ENCODE results near the gene AIF1L. TPM values are rescaled to one million over a fixed set of nuclear protein-coding genes. Genes with fewer than 3 reads are reported as not detected.

Gene AIF1L
- total RNA-seq, 1 experiment from 2014 or later = 103 TPM

DNA sequence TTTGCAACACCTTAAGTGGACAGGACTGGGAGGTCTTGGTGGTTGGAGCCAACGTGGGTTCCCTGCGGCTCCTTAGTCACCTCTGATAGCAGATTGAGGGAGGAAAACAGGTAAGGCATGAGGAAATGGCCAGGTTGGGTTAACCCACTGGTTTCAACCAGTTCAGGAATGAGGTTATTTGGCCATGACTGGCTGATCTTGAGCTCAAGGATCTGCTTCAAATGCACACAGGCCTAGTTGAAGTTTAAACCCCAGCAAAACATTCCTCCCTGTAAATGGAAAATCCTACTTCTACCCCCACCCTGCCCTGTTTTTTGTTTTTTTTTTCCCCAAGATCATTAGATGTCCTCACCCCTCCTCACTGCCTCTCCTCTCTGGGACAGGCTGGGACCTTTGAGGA is 25.8 kb downstream of the AIF1L start (continued):
- TF ChIP-seq, protein P1, sequence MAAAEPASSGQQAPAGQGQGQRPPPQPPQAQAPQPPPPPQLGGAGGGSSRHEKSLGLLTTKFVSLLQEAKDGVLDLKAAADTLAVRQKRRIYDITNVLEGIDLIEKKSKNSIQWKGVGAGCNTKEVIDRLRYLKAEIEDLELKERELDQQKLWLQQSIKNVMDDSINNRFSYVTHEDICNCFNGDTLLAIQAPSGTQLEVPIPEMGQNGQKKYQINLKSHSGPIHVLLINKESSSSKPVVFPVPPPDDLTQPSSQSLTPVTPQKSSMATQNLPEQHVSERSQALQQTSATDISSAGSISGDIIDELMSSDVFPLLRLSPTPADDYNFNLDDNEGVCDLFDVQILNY (CRISPR knock-in tag; IDR thresholded peaks at IDR 0.05) = no peak
- TF ChIP-seq, protein P2, sequence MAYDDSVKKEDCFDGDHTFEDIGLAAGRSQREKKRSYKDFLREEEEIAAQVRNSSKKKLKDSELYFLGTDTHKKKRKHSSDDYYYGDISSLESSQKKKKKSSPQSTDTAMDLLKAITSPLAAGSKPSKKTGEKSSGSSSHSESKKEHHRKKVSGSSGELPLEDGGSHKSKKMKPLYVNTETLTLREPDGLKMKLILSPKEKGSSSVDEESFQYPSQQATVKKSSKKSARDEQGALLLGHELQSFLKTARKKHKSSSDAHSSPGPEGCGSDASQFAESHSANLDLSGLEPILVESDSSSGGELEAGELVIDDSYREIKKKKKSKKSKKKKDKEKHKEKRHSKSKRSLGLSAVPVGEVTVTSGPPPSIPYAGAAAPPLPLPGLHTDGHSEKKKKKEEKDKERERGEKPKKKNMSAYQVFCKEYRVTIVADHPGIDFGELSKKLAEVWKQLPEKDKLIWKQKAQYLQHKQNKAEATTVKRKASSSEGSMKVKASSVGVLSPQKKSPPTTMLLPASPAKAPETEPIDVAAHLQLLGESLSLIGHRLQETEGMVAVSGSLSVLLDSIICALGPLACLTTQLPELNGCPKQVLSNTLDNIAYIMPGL (CRISPR knock-in tag; IDR thresholded peaks at IDR 0.05) = no peak
- TF ChIP-seq GRHL2 (CRISPR knock-in tag; IDR thresholded peaks at IDR 0.05; ENCODE audit: insufficient replicate concordance, severe bottlenecking) = no peak
- TF ChIP-seq, protein P3, sequence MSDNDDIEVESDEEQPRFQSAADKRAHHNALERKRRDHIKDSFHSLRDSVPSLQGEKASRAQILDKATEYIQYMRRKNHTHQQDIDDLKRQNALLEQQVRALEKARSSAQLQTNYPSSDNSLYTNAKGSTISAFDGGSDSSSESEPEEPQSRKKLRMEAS (CRISPR knock-in tag; IDR thresholded peaks at IDR 0.05) = no peak
- TF ChIP-seq GTF2I (CRISPR knock-in tag; conservative IDR thresholded peaks at IDR 0.05) = no peak
- TF ChIP-seq, protein P4, sequence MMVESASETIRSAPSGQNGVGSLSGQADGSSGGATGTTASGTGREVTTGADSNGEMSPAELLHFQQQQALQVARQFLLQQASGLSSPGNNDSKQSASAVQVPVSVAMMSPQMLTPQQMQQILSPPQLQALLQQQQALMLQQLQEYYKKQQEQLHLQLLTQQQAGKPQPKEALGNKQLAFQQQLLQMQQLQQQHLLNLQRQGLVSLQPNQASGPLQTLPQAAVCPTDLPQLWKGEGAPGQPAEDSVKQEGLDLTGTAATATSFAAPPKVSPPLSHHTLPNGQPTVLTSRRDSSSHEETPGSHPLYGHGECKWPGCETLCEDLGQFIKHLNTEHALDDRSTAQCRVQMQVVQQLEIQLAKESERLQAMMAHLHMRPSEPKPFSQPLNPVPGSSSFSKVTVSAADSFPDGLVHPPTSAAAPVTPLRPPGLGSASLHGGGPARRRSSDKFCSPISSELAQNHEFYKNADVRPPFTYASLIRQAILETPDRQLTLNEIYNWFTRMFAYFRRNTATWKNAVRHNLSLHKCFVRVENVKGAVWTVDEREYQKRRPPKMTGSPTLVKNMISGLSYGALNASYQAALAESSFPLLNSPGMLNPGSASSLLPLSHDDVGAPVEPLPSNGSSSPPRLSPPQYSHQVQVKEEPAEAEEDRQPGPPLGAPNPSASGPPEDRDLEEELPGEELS (CRISPR knock-in tag; IDR thresholded peaks at IDR 0.05) = no peak
- TF ChIP-seq NR3C1 (CRISPR knock-in tag; conservative IDR thresholded peaks at IDR 0.05; ENCODE audit: low read depth) = no peak
- no peak for TF ChIP-seq HMGA2 (CRISPR knock-in tag; IDR thresholded peaks at IDR 0.05)
- TF ChIP-seq CREM (CRISPR knock-in tag; IDR thresholded peaks at IDR 0.05) = no peak
- TF ChIP-seq, protein P5, sequence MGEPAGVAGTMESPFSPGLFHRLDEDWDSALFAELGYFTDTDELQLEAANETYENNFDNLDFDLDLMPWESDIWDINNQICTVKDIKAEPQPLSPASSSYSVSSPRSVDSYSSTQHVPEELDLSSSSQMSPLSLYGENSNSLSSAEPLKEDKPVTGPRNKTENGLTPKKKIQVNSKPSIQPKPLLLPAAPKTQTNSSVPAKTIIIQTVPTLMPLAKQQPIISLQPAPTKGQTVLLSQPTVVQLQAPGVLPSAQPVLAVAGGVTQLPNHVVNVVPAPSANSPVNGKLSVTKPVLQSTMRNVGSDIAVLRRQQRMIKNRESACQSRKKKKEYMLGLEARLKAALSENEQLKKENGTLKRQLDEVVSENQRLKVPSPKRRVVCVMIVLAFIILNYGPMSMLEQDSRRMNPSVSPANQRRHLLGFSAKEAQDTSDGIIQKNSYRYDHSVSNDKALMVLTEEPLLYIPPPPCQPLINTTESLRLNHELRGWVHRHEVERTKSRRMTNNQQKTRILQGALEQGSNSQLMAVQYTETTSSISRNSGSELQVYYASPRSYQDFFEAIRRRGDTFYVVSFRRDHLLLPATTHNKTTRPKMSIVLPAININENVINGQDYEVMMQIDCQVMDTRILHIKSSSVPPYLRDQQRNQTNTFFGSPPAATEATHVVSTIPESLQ (CRISPR knock-in tag; IDR thresholded peaks at IDR 0.05) = no peak
- TF ChIP-seq FOXP1 (CRISPR knock-in tag; IDR thresholded peaks at IDR 0.05; ENCODE audit: borderline replicate concordance) = no peak

DNA sequence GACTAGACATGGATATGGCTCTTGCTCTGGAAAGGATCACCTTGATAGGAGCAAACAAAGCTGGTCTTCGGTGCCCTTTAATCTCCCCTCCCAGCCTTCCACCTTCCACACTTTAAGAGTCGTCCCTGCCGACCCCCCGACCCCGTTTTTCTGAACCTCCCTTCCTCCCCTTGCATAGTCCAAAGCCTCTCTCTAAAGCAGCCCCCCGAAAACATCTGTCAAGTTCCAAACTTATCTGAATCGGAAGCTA is 28.6 kb downstream of the AIF1L start:
- H3K4me3 Mint-ChIP-seq = peak overlapping the region; percentile 99
- TF ChIP-seq CBFB (CRISPR knock-in tag; IDR thresholded peaks at IDR 0.05; ENCODE audit: low read depth) (no peak), CREB1 (CRISPR knock-in tag; IDR thresholded peaks at IDR 0.05) (no peak), RELA (CRISPR knock-in tag; IDR thresholded peaks at IDR 0.05; ENCODE audit: borderline replicate concordance) (no peak), ZNF121 (CRISPR knock-in tag; IDR thresholded peaks at IDR 0.05) (no peak), TP53 (CRISPR knock-in tag; IDR thresholded peaks at IDR 0.05) (no peak), EMX1 (CRISPR knock-in tag; IDR thresholded peaks at IDR 0.05) (no peak)
- TF ChIP-seq, protein P6, sequence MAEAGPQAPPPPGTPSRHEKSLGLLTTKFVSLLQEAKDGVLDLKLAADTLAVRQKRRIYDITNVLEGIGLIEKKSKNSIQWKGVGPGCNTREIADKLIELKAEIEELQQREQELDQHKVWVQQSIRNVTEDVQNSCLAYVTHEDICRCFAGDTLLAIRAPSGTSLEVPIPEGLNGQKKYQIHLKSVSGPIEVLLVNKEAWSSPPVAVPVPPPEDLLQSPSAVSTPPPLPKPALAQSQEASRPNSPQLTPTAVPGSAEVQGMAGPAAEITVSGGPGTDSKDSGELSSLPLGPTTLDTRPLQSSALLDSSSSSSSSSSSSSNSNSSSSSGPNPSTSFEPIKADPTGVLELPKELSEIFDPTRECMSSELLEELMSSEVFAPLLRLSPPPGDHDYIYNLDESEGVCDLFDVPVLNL (CRISPR knock-in tag; IDR thresholded peaks at IDR 0.05; ENCODE audit: borderline replicate concordance, low read depth) = no peak
- TF ChIP-seq, protein P7, sequence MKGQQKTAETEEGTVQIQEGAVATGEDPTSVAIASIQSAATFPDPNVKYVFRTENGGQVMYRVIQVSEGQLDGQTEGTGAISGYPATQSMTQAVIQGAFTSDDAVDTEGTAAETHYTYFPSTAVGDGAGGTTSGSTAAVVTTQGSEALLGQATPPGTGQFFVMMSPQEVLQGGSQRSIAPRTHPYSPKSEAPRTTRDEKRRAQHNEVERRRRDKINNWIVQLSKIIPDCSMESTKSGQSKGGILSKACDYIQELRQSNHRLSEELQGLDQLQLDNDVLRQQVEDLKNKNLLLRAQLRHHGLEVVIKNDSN (CRISPR knock-in tag; IDR thresholded peaks at IDR 0.05) = no peak
- TF ChIP-seq, protein P8, sequence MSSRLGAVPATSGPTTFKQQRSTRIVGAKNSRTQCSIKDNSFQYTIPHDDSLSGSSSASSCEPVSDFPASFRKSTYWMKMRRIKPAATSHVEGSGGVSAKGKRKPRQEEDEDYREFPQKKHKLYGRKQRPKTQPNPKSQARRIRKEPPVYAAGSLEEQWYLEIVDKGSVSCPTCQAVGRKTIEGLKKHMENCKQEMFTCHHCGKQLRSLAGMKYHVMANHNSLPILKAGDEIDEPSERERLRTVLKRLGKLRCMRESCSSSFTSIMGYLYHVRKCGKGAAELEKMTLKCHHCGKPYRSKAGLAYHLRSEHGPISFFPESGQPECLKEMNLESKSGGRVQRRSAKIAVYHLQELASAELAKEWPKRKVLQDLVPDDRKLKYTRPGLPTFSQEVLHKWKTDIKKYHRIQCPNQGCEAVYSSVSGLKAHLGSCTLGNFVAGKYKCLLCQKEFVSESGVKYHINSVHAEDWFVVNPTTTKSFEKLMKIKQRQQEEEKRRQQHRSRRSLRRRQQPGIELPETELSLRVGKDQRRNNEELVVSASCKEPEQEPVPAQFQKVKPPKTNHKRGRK (CRISPR knock-in tag; IDR thresholded peaks at IDR 0.05; ENCODE audit: borderline replicate concordance) = no peak
- TF ChIP-seq, protein P9, sequence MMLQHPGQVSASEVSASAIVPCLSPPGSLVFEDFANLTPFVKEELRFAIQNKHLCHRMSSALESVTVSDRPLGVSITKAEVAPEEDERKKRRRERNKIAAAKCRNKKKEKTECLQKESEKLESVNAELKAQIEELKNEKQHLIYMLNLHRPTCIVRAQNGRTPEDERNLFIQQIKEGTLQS (CRISPR knock-in tag; conservative IDR thresholded peaks at IDR 0.05) = no peak
- POLR2A ChIA-PET = interaction anchor here (0.8 to 1.3 kb wide), 6 partner anchors 11 to 29 kb away, joined by 3 to 8 read pairs (median 6); partner anchors contain the start of gene AIF1L
- no peaks in the 10 kb centered on the region for H3K9me3 Mint-ChIP-seq
- CTCF ChIA-PET = interaction anchor here (0.5 to 2.2 kb wide), 8 partner anchors 14 to 212 kb away, joined by 3 to 10 read pairs (median 6); partner anchors contain the start of gene AIF1L
- peaks cover 3% of the 10 kb centered on the region; the same call in 1 of the 2 replicates for H3K27me3 Mint-ChIP-seq (ENCODE audit: low read depth)
- peaks cover 10% of the 10 kb centered on the region for H3K4me1 Mint-ChIP-seq
- ATAC-seq (peak; percentile 10), DNase-seq (ENCODE audit: low spot score) (no peak)
- H3K36me3 Mint-ChIP-seq = peaks cover 41% of the 10 kb centered on the region
- H3K27ac Mint-ChIP-seq = peak overlapping the region; percentile 100
